HEK293T (cell line): ENCODE results near the gene GFY.
"Not testable (repeated sequence)": the region's sequence is repeated elsewhere in the genome, so short reads cannot be mapped to it uniquely, and the experiment has no call there.

Experiments used
- CTCF ChIA-PET: fragments of 350-600 bp; formaldehyde crosslinking; extraction: SDS; loops from one replicate; lab custom pipeline; 2021; ENCODE audit warnings: antibody characterized with exemption, inconsistent platforms; lab: Yijun Ruan, JAX
- POLR2A ChIA-PET: fragments of 350-600 bp; formaldehyde crosslinking; extraction: SDS; loops from one replicate; lab custom pipeline; 2020; ENCODE audit warnings: antibody characterized with exemption, inconsistent platforms; lab: Yijun Ruan, JAX
- DNase-seq: peaks from one replicate; pipeline ENCODE4 v3.0.0; 2012; ENCODE audit warnings: mixed read lengths; ENCODE audit errors: extremely low spot score
- ARNT ChIP-seq: fragments of 450-650 bp; IDR thresholded peaks from 2 replicates; pipeline ENCODE4 v1.6.1; 2017; ENCODE audit warnings: mild to moderate bottlenecking
- BHLHE40 ChIP-seq: fragments of 450-650 bp; IDR thresholded peaks from 2 replicates; pipeline ENCODE4 v1.6.1; 2016; ENCODE audit warnings: mild to moderate bottlenecking, moderate library complexity, borderline replicate concordance
- CTBP1 ChIP-seq: fragments of 450-650 bp; IDR thresholded peaks from 2 replicates; pipeline ENCODE4 v1.6.1; 2016; ENCODE audit warnings: borderline replicate concordance
- ELF4 ChIP-seq: fragments of 450-650 bp; IDR thresholded peaks from 2 replicates; pipeline ENCODE4 v1.6.1; 2017; ENCODE audit warnings: antibody characterized with exemption
- FOXA1 ChIP-seq: fragments of 450-650 bp; IDR thresholded peaks from 2 replicates; pipeline ENCODE4 v1.6.1; 2016; ENCODE audit warnings: mild to moderate bottlenecking
- FOXK2 ChIP-seq: fragments of 450-650 bp; IDR thresholded peaks from 2 replicates; pipeline ENCODE4 v1.6.1; 2016; ENCODE audit warnings: mild to moderate bottlenecking
- FOXM1 ChIP-seq: fragments of 450-650 bp; IDR thresholded peaks from 2 replicates; pipeline ENCODE4 v1.6.1; 2017; ENCODE audit warnings: mild to moderate bottlenecking, borderline replicate concordance
- HDGF ChIP-seq: fragments of 450-650 bp; IDR thresholded peaks from 2 replicates; pipeline ENCODE4 v1.6.1; 2017; ENCODE audit warnings: antibody characterized with exemption, borderline replicate concordance
- L3MBTL2 ChIP-seq: fragments of 450-650 bp; conservative IDR thresholded peaks from 2 replicates; pipeline ENCODE4 v1.6.1; 2016; ENCODE audit warnings: mild to moderate bottlenecking
- LEF1 ChIP-seq: fragments of 450-650 bp; IDR thresholded peaks from 2 replicates; pipeline ENCODE4 v1.6.1; 2017; ENCODE audit warnings: mild to moderate bottlenecking, borderline replicate concordance
- NFRKB ChIP-seq: fragments of 450-650 bp; IDR thresholded peaks from 2 replicates; pipeline ENCODE4 v1.6.1; 2016; ENCODE audit warnings: mild to moderate bottlenecking, moderate library complexity
- PKNOX1 ChIP-seq: fragments of 450-650 bp; IDR thresholded peaks from 2 replicates; pipeline ENCODE4 v1.6.1; 2016
- SP1 ChIP-seq: fragments of 450-650 bp; IDR thresholded peaks from 2 replicates; pipeline ENCODE4 v1.6.1; 2017
- SUZ12 ChIP-seq: fragments of 450-650 bp; IDR thresholded peaks from 2 replicates; pipeline ENCODE4 v1.6.1; 2016; ENCODE audit warnings: mild to moderate bottlenecking
- TARDBP ChIP-seq: fragments of 450-650 bp; IDR thresholded peaks from 2 replicates; pipeline ENCODE4 v1.6.1; 2016
- ZNF384 ChIP-seq: fragments of 450-650 bp; IDR thresholded peaks from 2 replicates; pipeline ENCODE4 v1.6.1; 2016

The GFY gene

GRCh38 chr19:49469828-49470614 is 44.8 kb downstream of the GFY start:
- DNase-seq, result no peak
- ChIA-PET POLR2A (interaction anchor here (1.7 to 4.5 kb wide), 3 partner anchors 16 to 18 kb away, joined by 3 to 25 read pairs (median 6); partner anchors contain the start of genes ALDH16A1 and PIH1D1), CTCF (no interaction called here)
- TF ChIP-seq HDGF (no peak), SP1 (no peak), SUZ12 (no peak), LEF1 (no peak), ZNF384 (no peak), BHLHE40 (no peak), NFRKB (no peak), L3MBTL2 (no peak), FOXA1 (no peak), TARDBP (no peak), FOXM1 (no peak), FOXK2 (no peak), PKNOX1 (no peak), CTBP1 (no peak), ELF4 (no peak), ARNT (no peak)

- POLR2A ChIA-PET, result interaction anchor here (4.5 kb wide), 1 partner anchor 16 kb away, joined by 25 read pairs; the partner anchor contains the start of gene ALDH16A1
- TF ChIP-seq FOXM1, result no peak
- TF ChIP-seq L3MBTL2, result no peak
- no peak for TF ChIP-seq CTBP1
- no peak for TF ChIP-seq BHLHE40
- no peak for TF ChIP-seq ZNF384
- DNase-seq, result no peak
- CTCF ChIA-PET, result interaction anchor here (0.6 kb wide), 1 partner anchor 27 kb away, joined by 5 read pairs; no protein-coding TSS in a partner anchor
Measured at GRCh38 chr19:49470615-49470978, 45.4 kb downstream of the GFY start.

- CTCF ChIA-PET, result interaction anchor here (0.6 kb wide), 1 partner anchor 97 kb away, joined by 3 read pairs; no protein-coding TSS in a partner anchor
- TF ChIP-seq CTBP1, result no peak
- no peak for TF ChIP-seq SP1
- TF ChIP-seq BHLHE40, result no peak
- no peak for TF ChIP-seq HDGF
- no peak for TF ChIP-seq PKNOX1
- no peak for TF ChIP-seq ELF4
- TF ChIP-seq FOXA1, result no peak
- TF ChIP-seq NFRKB, result no peak
- no peak for TF ChIP-seq TARDBP
- TF ChIP-seq SUZ12, result no peak
- TF ChIP-seq ARNT, result no peak
- no peak for DNase-seq
- POLR2A ChIA-PET, result interaction anchor here (1.2 to 4.5 kb wide), 4 partner anchors 19 to 25 kb away, joined by 4 to 25 read pairs (median 6); partner anchors contain the start of genes ALDH16A1 and PIH1D1
Measured at GRCh38 chr19:49472936-49473335, 47.7 kb downstream of the GFY start.

- ChIA-PET CTCF (interaction anchor here (0.6 to 0.7 kb wide), 4 partner anchors 19 to 1374 kb away, joined by 3 to 5 read pairs (median 4); partner anchors contain the start of genes ALDH16A1 and PRRG2), POLR2A (interaction anchor here (0.7 to 4.5 kb wide), 4 partner anchors 11 to 22 kb away, joined by 3 to 25 read pairs (median 6); partner anchors contain the start of genes ALDH16A1 and PIH1D1)
Measured at GRCh38 chr19:49473501-49473867, 48.3 kb downstream of the GFY start.

GRCh38 chr19:49473868-49474541 is 48.8 kb downstream of the GFY start, which contains the start of gene FLT3LG:
Gene FLT3LG (plus strand): TSS chr19:49474215. CDS start chr19:49474640, 425 bp downstream.
- peak; percentile 80 for DNase-seq
- ChIA-PET CTCF (interaction anchor here (0.6 to 0.7 kb wide), 4 partner anchors 19 to 1374 kb away, joined by 3 to 5 read pairs (median 4); partner anchors contain the start of genes ALDH16A1 and PRRG2), POLR2A (interaction anchor here (0.7 to 4.5 kb wide), 4 partner anchors 11 to 22 kb away, joined by 3 to 25 read pairs (median 6); partner anchors contain the start of genes ALDH16A1 and PIH1D1)
- TF ChIP-seq L3MBTL2 (0 out of 2 replicates have a peak, but pooled peaks have one; percentile 16), CTBP1 (no peak)

More at GRCh38 chr19:49473501-49473867, 48.3 kb downstream of the GFY start:
- DNase-seq, result not testable (repeated sequence)

GRCh38 chr19:49474542-49474924 is 49.3 kb downstream of the GFY start:
- POLR2A ChIA-PET, result interaction anchor here (1.0 to 4.5 kb wide), 2 partner anchors 20 to 21 kb away, joined by 4 to 25 read pairs; partner anchors contain the start of genes ALDH16A1 and RPS11
- DNase-seq, result no peak
- CTCF ChIA-PET, result no interaction called here
- TF ChIP-seq ZNF384 (no peak), SUZ12 (no peak)
